GM13976 (cell line): ENCODE data around the gene LPCAT2.

Experiments used
- DNase-seq: peaks from one replicate; pipeline ENCODE4 v3.0.0; 2012; ENCODE audit warnings: low spot score
- in situ Hi-C: fragments of 300-500 bp; cut with MboI; formaldehyde crosslinking; loops from one replicate; pipeline ENCODE4 v1.12.0; 2022; ENCODE audit warnings: low sequenced_read_pairs, mixed read lengths, inconsistent platforms; ENCODE audit not compliant: unreplicated experiment
- TF ChIP-seq, protein P1 (sequence below): IDR thresholded peaks from 2 replicates; pipeline ENCODE4 v1.5.1; 2012; ENCODE audit warnings: borderline replicate concordance, mild to moderate bottlenecking; ENCODE audit not compliant: insufficient read depth; ENCODE audit errors: extremely low read depth, missing control alignments, control extremely low read depth

Gene LPCAT2

GRCh38 chr16:55508941-55509931, at the start of gene LPCAT2:
LPCAT2 (plus strand) TSS chr16:55509072; CDS start chr16:55509182, 110 bp downstream.
- DNase-seq: peak; percentile 50
- in situ Hi-C loops: no loop called here
- TF ChIP-seq, protein P1, sequence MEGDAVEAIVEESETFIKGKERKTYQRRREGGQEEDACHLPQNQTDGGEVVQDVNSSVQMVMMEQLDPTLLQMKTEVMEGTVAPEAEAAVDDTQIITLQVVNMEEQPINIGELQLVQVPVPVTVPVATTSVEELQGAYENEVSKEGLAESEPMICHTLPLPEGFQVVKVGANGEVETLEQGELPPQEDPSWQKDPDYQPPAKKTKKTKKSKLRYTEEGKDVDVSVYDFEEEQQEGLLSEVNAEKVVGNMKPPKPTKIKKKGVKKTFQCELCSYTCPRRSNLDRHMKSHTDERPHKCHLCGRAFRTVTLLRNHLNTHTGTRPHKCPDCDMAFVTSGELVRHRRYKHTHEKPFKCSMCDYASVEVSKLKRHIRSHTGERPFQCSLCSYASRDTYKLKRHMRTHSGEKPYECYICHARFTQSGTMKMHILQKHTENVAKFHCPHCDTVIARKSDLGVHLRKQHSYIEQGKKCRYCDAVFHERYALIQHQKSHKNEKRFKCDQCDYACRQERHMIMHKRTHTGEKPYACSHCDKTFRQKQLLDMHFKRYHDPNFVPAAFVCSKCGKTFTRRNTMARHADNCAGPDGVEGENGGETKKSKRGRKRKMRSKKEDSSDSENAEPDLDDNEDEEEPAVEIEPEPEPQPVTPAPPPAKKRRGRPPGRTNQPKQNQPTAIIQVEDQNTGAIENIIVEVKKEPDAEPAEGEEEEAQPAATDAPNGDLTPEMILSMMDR: no peak

- DNase-seq: no peak
- TF ChIP-seq, protein P1: no peak
- in situ Hi-C loops: loop anchor here (25.0 kb wide), 1 partner anchor 400 kb away; no protein-coding TSS in a partner anchor
Observed at GRCh38 chr16:55462241-55462640, 46.6 kb upstream of the LPCAT2 start.

GRCh38 chr16:55464375-55464774, 44.5 kb upstream of the LPCAT2 start:
- no peak for DNase-seq
- in situ Hi-C loops: loop anchor here (25.0 kb wide), 1 partner anchor 398 kb away; no protein-coding TSS in a partner anchor
- TF ChIP-seq, protein P1: no peak

DNA sequence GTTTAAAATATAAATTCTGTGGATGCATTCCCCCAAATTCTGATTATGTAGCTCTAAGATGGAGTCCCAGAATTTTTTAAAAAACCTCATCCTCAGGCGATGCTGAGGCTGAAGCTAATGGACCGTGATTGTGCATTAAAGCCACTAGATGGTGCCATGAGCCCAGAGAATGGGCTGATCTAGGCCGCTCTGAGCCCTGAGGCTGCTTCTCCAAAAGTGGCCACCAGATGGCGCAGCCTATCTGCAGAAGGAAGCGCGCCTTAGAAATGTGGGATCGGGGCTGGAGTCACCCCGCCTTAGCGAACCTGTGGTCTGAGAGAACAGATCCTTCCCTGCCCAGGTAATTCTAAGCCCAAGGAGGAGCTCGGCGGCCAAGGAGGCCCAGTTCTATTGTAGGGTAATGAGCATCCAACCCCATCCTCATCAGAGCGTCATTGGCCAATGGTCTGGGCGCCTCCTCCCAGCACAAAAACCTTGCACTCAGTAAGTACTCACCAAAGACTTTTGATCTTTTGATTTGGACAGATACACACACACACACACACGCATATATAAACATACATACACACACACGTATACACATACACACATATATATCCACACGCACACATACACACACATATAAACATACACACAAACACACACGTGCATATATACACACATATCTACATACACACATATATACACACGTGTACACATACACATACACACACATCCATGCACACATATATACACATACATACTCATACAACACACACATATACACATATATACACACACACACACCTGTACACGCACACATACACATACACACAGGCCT, 43.6 kb upstream of the LPCAT2 start:
- TF ChIP-seq, protein P1: peak; percentile 99
- peak; percentile 80 for DNase-seq
- in situ Hi-C loops: loop anchor here (5.0 to 25.0 kb wide), 2 partner anchors 237 to 397 kb away; no protein-coding TSS in a partner anchor

- in situ Hi-C loops: loop anchor here (5.0 to 25.0 kb wide), 2 partner anchors 236 to 396 kb away; no protein-coding TSS in a partner anchor
- TF ChIP-seq, protein P1: no peak
- DNase-seq: no peak
Observed at GRCh38 chr16:55466209-55466608, 42.7 kb upstream of the LPCAT2 start.

DNA sequence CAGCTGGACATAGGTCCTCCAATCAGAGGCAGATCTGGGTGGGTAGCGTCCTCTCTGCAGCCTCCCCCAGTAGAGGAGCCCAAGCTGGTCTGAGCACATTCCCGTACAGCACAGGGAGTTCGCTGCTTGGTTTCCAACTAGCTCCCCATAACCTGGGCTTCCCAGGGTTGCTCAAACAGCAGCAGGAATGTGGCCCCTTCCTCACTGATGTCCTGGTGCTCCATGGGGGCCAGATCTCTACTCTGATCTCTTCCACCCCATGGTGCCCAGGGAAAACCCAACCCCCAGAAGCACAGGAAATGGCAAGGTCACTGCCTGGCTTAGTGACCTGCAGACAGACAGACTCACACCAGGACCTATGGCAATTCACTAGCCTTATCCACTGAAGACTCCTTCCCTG, 41.0 kb upstream of the LPCAT2 start:
- no peak for DNase-seq
- TF ChIP-seq, protein P1: no peak
- in situ Hi-C loops: loop anchor here (5.0 to 25.0 kb wide), 2 partner anchors 234 to 394 kb away; no protein-coding TSS in a partner anchor
